ENCODE measurements around the gene UBE2L5.
A peak's percentile ranks its signal among the peaks of the same experiment; 100 is the strongest.
"Not testable (repeated sequence)": the region's sequence is repeated elsewhere in the genome, so short reads cannot be mapped to it uniquely, and the experiment has no call there.

DNA sequence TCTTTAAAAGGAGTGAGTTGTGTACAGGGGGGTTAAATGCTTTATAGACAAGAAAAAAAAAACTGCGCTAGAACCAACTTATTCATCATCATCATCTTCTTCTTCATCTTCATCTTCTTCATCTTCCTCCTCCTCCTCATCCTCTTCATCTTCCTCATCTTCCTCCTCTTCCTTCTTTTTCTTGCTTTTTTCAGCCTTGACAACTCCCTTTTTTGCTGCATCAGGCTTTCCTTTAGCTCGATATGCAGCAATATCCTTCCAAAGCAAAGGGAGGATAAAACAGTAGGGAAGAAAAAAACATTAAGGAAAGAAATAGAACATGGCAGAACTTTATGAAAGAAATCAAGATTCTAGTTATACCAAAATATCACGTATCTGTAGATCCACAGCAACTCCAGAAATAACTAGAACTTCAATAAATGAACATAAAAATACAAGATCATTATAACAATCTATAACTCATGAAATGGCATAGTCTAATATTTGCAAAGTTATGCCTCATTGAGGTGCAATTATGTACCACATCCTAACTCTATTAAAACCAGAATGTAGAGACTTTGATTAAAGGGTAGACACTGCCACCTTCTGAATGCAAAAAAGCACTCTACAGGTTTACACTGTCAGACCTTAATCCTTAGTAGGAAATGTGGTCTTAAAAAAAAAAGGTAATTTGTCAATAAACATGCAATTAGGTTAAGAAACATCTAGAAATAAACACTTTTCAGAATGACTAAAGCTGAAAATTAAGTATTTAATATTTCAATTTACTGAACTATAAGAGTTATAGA lies 39.2 kb downstream of the UBE2L5 start:
- not testable (repeated sequence) for TF ChIP-seq EZH2phosphoT487 (IDR thresholded peaks at IDR 0.05; ENCODE audit: borderline replicate concordance, low read length); EZH2 (IDR thresholded peaks at IDR 0.05; ENCODE audit: low read length, unreplicated experiment)
- TF ChIP-seq, protein P1, sequence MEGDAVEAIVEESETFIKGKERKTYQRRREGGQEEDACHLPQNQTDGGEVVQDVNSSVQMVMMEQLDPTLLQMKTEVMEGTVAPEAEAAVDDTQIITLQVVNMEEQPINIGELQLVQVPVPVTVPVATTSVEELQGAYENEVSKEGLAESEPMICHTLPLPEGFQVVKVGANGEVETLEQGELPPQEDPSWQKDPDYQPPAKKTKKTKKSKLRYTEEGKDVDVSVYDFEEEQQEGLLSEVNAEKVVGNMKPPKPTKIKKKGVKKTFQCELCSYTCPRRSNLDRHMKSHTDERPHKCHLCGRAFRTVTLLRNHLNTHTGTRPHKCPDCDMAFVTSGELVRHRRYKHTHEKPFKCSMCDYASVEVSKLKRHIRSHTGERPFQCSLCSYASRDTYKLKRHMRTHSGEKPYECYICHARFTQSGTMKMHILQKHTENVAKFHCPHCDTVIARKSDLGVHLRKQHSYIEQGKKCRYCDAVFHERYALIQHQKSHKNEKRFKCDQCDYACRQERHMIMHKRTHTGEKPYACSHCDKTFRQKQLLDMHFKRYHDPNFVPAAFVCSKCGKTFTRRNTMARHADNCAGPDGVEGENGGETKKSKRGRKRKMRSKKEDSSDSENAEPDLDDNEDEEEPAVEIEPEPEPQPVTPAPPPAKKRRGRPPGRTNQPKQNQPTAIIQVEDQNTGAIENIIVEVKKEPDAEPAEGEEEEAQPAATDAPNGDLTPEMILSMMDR (conservative IDR thresholded peaks at IDR 0.05; ENCODE audit: low read depth, low read length): peak; percentile 46

Data from PC-3 (cell line).